Colonic mucosa (tissue), 4 donors: ENCODE data around the gene GATB. TPM values are rescaled to one million over a fixed set of nuclear protein-coding genes. Genes with fewer than 3 reads are reported as not detected.
A peak's percentile ranks its signal among the peaks of the same experiment; 100 is the strongest.

Experiments used
- DNase-seq: peaks from one replicate; pipeline ENCODE4 v3.0.0-alpha.2; 2020
- H3K27ac ChIP-seq: fragments of 200-600 bp; one replicate; pipeline ENCODE4 v1.8.0; 2021
- H3K27me3 ChIP-seq: fragments of 200-600 bp; one replicate; pipeline ENCODE4 v1.8.0; 2021
- H3K36me3 ChIP-seq: fragments of 200-600 bp; one replicate; pipeline ENCODE4 v1.8.0; 2021
- H3K4me1 ChIP-seq: fragments of 200-600 bp; one replicate; pipeline ENCODE4 v1.8.0; 2021; ENCODE audit warnings: mild to moderate bottlenecking
- H3K4me3 ChIP-seq: fragments of 200-600 bp; one replicate; pipeline ENCODE4 v1.8.0; 2021
- H3K9ac ChIP-seq, 2 donors: one replicate each; pipeline ENCODE4 v1.7.0; 2013; ENCODE audit warnings: control low read depth in 2 of 2, low read depth in 2 of 2, low read length in 2 of 2
- H3K9me3 ChIP-seq: fragments of 200-600 bp; one replicate; pipeline ENCODE4 v1.8.0; 2021
- intact Hi-C: fragments of 100-400 bp; cut with DNase I; formaldehyde crosslinking; loops from one replicate; pipeline ENCODE4 v1.14.1; 2022
- total RNA-seq, 2 donors: library from RNA; stranded (reverse); fragmentation: NEBNext Ultra II Directional in 1 of 2; extraction: Animal tissue kit (Norgen Biotek cat#: 25700) in 1 of 2; gene quantifications; one replicate each; pipeline ENCODE4 v1.2.1, GENCODE V29; 2021
- TF ChIP-seq, protein P1 (sequence below): fragments of 200-600 bp; IDR thresholded peaks from one replicate; pipeline ENCODE4 v1.8.0; 2022; ENCODE audit warnings: antibody characterized with exemption, mild to moderate bottlenecking
- donor health status: healthy.
- donor health status: DM: no; HTN: no; CAD: no.
- donor health status: DM: no; HTN: no; CAD: no.

GATB gene
- total RNA-seq, 2 donors from 2014 or later, result 20.9 to 22.9 TPM

DNA sequence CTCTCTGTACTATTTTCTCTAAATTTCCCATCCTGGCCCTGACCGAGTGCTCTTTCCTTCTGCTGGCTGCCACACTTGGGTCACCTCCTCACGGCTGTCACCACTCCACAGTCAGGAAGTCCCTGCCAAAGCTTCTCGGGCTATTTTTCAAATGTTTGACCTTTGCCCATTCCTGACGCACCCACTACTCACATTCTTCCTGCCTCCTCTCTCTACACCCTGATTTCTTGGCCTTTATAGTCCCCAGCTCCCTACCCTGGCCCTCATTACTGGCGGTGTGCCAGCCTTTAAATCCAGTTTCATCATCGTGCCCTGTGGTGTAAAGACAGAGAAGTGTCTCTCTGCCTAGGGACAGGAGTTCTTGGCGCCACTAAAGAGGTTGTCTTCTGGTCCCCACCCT is 46.4 kb upstream of the GATB start:
- intact Hi-C loops, result no loop called here

DNA sequence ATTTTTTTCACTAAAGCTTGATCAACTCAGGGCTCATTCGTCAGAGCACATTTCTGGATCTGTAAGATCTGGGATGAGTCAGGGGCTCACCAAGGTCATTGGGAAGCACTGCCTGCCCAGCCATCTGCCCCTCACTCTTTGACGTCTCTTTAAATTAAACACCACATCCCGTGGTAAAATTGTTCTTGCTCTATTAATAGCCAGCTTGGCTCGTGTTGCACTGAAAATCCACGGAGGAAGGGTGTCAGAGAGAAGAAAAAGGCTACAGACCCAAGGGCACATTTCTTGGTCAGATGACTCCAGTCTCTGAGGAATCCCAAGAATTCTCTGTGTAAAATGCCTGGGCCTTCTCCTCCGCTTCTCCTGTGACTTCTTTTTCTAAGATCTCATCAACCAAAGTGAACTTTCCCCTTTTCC is 45.7 kb upstream of the GATB start:
- no peaks in the 10 kb centered on the region for H3K4me1 ChIP-seq

More for the DNA sequence above, 46.4 kb upstream of the GATB start:
- H3K4me1 ChIP-seq, result no peaks in the 10 kb centered on the region
- TF ChIP-seq, protein P1, sequence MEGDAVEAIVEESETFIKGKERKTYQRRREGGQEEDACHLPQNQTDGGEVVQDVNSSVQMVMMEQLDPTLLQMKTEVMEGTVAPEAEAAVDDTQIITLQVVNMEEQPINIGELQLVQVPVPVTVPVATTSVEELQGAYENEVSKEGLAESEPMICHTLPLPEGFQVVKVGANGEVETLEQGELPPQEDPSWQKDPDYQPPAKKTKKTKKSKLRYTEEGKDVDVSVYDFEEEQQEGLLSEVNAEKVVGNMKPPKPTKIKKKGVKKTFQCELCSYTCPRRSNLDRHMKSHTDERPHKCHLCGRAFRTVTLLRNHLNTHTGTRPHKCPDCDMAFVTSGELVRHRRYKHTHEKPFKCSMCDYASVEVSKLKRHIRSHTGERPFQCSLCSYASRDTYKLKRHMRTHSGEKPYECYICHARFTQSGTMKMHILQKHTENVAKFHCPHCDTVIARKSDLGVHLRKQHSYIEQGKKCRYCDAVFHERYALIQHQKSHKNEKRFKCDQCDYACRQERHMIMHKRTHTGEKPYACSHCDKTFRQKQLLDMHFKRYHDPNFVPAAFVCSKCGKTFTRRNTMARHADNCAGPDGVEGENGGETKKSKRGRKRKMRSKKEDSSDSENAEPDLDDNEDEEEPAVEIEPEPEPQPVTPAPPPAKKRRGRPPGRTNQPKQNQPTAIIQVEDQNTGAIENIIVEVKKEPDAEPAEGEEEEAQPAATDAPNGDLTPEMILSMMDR, result no peak
- DNase-seq, result peak; percentile 40
- H3K9ac ChIP-seq, result no peak overlapping the region
- H3K36me3 ChIP-seq, result no peaks in the 10 kb centered on the region
- H3K9me3 ChIP-seq, result no peaks in the 10 kb centered on the region
- H3K4me3 ChIP-seq, result no peak overlapping the region
- no peaks in the 10 kb centered on the region for H3K27me3 ChIP-seq
- no peak overlapping the region for H3K27ac ChIP-seq

DNA sequence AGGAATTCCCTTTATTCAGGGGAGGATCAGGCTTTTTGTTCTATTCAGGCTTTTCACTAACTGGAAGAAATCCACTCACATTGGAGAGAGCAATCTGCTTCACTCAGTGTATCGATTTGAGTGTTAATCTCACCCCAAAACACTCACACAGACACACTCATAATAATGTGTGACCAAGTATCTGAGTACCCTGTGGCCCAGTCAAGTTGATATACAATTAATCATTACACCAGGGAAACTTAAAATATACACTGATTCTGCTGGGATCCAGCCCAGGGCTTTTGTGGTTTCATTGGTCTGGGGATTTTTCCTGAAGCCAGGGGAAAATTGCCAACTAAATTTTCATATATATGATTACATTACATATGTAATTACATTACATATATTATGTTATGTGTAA is 44.0 kb upstream of the GATB start:
- intact Hi-C loops, result no loop called here
- H3K9me3 ChIP-seq, result no peaks in the 10 kb centered on the region
- no peak overlapping the region for H3K9ac ChIP-seq
- no peak overlapping the region for H3K4me3 ChIP-seq
- DNase-seq, result no peak
- no peaks in the 10 kb centered on the region for H3K27me3 ChIP-seq
- H3K36me3 ChIP-seq, result no peaks in the 10 kb centered on the region
- H3K4me1 ChIP-seq, result no peaks in the 10 kb centered on the region
- TF ChIP-seq, protein P1, result no peak
- no peak overlapping the region for H3K27ac ChIP-seq

More for the DNA sequence above, 45.7 kb upstream of the GATB start:
- no peak overlapping the region for H3K27ac ChIP-seq
- no peak overlapping the region for H3K4me3 ChIP-seq
- no peak overlapping the region for H3K9ac ChIP-seq
- TF ChIP-seq, protein P1, result no peak
- intact Hi-C loops, result no loop called here
- H3K27me3 ChIP-seq, result no peaks in the 10 kb centered on the region
- no peaks in the 10 kb centered on the region for H3K9me3 ChIP-seq
- DNase-seq, result no peak
- no peaks in the 10 kb centered on the region for H3K36me3 ChIP-seq

DNA sequence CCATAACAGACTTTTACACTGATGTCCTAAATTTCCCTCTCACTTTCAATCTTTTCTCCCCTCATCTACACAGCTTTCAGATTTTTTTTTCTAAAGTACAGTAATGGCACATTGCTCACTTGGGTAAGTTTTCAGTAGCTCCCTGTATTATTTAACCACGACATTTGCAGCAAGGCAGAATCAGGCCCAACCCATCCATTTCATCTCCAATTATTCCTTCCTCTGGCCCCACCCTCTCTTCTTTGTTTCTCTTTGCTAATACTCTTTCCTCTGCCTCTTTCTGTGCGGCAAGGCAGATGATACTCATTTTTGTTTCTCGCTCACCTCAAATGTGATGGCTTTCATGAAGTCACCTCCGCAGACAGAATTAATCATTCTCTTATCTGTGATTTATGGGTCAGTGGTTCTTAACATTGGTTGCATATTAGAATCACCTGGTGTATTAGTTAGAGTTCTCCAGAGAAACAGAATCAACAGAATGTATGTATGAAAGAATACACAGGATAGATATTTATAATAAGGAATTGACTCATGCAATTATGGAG is 43.4 kb upstream of the GATB start:
- intact Hi-C loops, result no loop called here
- TF ChIP-seq, protein P1, result no peak

DNA sequence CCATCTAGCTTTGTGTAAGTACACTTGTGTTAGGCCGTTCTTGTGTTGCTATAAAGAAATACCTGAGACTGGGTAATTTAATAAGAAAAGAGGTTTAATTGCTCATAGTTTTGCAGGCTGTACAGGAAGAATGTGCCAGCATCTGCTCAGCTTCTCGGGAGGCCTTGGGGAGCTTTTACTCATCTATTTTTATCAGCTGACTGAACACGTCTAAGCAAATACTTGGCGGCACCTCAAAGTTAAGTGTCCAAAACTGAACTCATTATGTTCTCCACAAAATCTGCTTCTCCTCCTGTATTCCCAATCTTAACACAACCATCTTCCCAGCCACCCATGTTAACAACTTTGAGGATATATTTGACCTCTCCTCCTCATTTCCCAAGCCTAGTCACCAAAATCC is 42.4 kb upstream of the GATB start:
- Histone ChIP-seq H3K4me3 (no peak overlapping the region), H3K4me1 (no peaks in the 10 kb centered on the region), H3K36me3 (no peaks in the 10 kb centered on the region), H3K9me3 (no peaks in the 10 kb centered on the region), H3K27me3 (no peaks in the 10 kb centered on the region), H3K9ac (no peak overlapping the region), H3K27ac (no peak overlapping the region)
- no peak for DNase-seq
- intact Hi-C loops, result no loop called here
- TF ChIP-seq, protein P1, result no peak

More for the DNA sequence above, 43.4 kb upstream of the GATB start:
- no peaks in the 10 kb centered on the region for H3K36me3 ChIP-seq
- DNase-seq, result no peak
- no peak overlapping the region for H3K9ac ChIP-seq
- no peak overlapping the region for H3K4me3 ChIP-seq
- H3K9me3 ChIP-seq, result no peaks in the 10 kb centered on the region
- H3K27me3 ChIP-seq, result no peaks in the 10 kb centered on the region
- H3K27ac ChIP-seq, result no peak overlapping the region
- H3K4me1 ChIP-seq, result no peaks in the 10 kb centered on the region
